Motor neuron (in vitro differentiated cells): ENCODE measurements around the gene TMEM14A. TPM values are rescaled to one million over a fixed set of nuclear protein-coding genes. Genes with fewer than 3 reads are reported as not detected.
"Not testable (repeated sequence)": the region's sequence is repeated elsewhere in the genome, so short reads cannot be mapped to it uniquely, and the experiment has no call there.

Experiments used
- ATAC-seq, 8 experiments: fragments of 200-7000 bp; cut with Tn5 transposase; replicated peaks in 6 of 8; 2 replicates each; pipeline ENCODE4 v1.8.0; 2021; ENCODE audit warnings: mild to moderate bottlenecking in 8 of 8, moderate library complexity in 8 of 8
- H3K27ac ChIP-seq, 2 donors: fragments of 250-450 bp; sonication (Bioruptor Pico); 2 replicates each; pipeline ENCODE4 v1.9.0; 2021; ENCODE audit warnings: antibody characterized with exemption in 2 of 2, mild to moderate bottlenecking in 2 of 2, moderate library complexity in 1 of 2
- H3K4me1 ChIP-seq, 2 donors: fragments of 250-450 bp; sonication (Bioruptor Pico); replicated peaks in 1 of 2; 2 replicates each; pipeline ENCODE4 v1.6.1; 2021; ENCODE audit warnings: antibody characterized with exemption in 2 of 2, mild to moderate bottlenecking in 2 of 2, moderate library complexity in 1 of 2
- H3K4me3 ChIP-seq, 5 donors: fragments of 250-450 bp; sonication (Bioruptor Pico); 2 replicates each; pipeline ENCODE4 v1.9.0; 2021; ENCODE audit warnings: antibody characterized with exemption in 5 of 5, mild to moderate bottlenecking in 5 of 5, moderate library complexity in 4 of 5
- WGBS, 10 experiments: fragments of 450-650 bp; shearing (Covaris generic); methylation state at CpG; one replicate each; pipeline ENCODE4 v1.0.0; 2022; 5-methylcytosine and 5-hydroxymethylcytosine counted together
- in situ Hi-C, 9 experiments: fragments of 400-800 bp; cut with MboI; loops; one replicate each; pipeline ENCODE4 v1.15.0; 2021; ENCODE audit warnings: low sequenced_read_pairs in 9 of 9, low pct_unique_long_range_greater_than_20kb in 2 of 9; ENCODE audit not compliant: unreplicated experiment in 9 of 9
- total RNA-seq, 8 experiments: library from RNA; unstranded; fragments of 300-600 nt; gene quantifications; 2 replicates each; pipeline versions ENCODE4 v1.2.3 to v1.2.4, GENCODE V29; 2022

TMEM14A gene
- total RNA-seq, 8 experiments from 2014 or later: 13.1 to 79.0 (median 59.4) TPM

DNA sequence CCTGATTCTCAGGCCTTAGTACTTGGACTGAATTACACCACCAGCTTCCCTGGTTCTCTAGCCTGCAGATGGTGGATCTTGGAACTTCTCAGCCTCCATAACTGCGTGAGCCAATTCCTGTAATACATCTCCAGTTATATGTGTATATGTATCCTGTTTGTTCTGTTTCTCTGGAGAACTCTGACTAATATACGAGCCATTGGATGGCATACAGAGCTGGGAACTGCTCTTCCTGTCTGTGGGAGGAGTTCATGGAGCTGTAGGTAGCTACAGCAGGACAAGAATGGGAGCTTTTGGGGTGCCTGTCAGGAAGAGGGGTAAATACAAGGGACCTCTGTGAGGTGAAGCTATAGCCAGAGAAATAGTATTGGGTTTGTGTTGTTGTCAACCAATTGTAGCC lies 41.2 kb downstream of the TMEM14A start:
- Histone ChIP-seq H3K4me1 (no peaks in the 10 kb centered on the region), H3K4me3 (no peak overlapping the region), H3K27ac (no peak overlapping the region)
- 56 to 100% (median 71%) methylated on average over 1 to 2 of the region's 2 CpGs; no CpG with 5 or more reads in 3 of the 10 experiments for WGBS, 10 experiments
- no peak for ATAC-seq
- in situ Hi-C loops: no loop called here

DNA sequence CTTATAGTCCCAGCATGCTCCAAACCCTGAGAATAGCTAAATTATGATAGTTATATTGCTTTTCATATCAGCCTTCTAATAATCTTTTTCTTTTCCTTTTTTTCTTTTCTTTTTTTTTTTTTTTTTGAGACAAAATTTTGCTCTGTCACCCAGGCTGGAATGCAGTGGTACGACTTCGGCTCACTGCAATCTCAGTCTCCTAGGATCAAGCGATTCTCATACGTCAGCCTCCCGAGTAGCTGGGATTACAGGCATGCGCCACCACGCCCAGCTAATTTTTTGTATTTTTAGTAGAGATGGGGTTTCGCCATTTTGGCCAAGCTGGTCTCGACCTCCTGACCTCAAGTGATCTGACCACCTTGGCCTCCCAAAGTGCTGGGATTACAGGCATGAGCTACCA lies 43.8 kb downstream of the TMEM14A start:
- H3K27ac ChIP-seq, H3K4me1 ChIP-seq, in situ Hi-C loops, ATAC-seq, H3K4me3 ChIP-seq: not testable (repeated sequence)
- WGBS, 10 experiments: 84 to 100% (median 95%) methylated on average over 2 to 9 of the region's 9 CpGs; no CpG with 5 or more reads in 1 of the 10 experiments

DNA sequence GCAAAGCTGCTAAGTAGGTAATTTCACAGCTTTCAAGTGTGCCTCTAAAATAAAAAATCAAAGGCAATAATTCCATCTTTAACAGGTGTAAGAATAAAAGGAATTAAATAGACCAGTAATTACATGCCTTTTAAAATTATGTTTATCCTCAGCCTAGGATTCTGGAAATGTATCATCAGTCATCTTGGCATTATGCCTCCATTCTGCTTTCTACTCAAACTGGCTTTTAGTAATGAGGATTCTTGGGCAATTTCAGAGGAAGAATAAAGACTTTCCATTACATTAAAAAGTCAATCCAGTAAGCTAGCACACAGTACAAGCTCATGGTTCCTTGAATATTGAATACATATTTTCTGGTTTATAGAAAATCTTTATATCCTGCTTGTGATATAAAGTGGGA lies 47.6 kb downstream of the TMEM14A start:
- H3K4me3 ChIP-seq: no peak overlapping the region
- in situ Hi-C loops: no loop called here
- ATAC-seq: no peak

DNA sequence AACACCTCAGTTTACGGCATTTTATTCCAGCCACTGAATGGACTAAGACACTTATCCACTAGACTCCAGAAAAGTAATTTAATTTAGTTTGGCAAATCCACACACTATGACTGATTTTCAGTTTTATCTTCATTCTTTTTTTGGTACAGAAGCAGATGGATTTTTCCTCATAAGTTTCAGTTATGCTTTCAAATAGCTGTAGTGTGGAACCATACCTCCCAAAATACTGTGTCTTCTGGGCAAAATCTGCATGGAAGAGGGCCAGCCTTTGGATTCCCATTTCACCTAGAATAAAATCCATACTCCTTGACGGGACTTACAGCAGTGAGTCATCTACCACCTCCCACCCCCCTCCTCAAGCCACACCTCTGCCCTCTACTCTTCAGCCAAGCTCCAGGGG lies 49.4 kb downstream of the TMEM14A start:
- in situ Hi-C loops: no loop called here
- 0 to 100% (median 63%) methylated on average over 1 to 2 of the region's 2 CpGs; no CpG with 5 or more reads in 1 of the 10 experiments for WGBS, 10 experiments
- ATAC-seq: no peak
- H3K4me3 ChIP-seq: no peak overlapping the region
- H3K4me1 ChIP-seq: no peaks in the 10 kb centered on the region
- no peak overlapping the region for H3K27ac ChIP-seq

More for the DNA sequence above, 47.6 kb downstream of the TMEM14A start:
- Histone ChIP-seq H3K4me1 (no peaks in the 10 kb centered on the region), H3K27ac (no peak overlapping the region)

DNA sequence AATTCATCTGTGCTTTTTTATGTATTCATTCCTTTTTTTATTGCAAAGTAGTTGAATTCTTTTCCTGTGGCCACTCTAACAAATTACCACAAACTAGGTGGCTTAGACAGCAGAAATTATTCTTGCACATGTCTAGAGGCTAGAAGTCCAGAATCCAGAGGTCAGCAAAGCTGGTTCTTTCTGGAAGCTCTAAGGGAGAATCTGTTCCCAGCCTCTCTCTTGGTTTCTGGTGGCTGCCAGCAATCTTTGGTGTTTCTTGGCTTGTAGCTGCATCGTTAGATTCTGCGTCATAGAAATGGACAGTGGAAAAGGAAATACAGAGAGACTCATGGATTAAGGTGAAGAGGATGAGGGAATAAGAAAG lies 53.1 kb downstream of the TMEM14A start:
- in situ Hi-C loops: no loop called here
- Histone ChIP-seq H3K4me1 (no peaks in the 10 kb centered on the region), H3K27ac (no peak overlapping the region), H3K4me3 (no peak overlapping the region)
- 17 to 90% (median 60%) methylated on average over 2 of the region's 2 CpGs; no CpG with 5 or more reads in 3 of the 10 experiments for WGBS, 10 experiments
- ATAC-seq: peak in 3 of 8 experiments; percentile 44 to 61 (median 50)

DNA sequence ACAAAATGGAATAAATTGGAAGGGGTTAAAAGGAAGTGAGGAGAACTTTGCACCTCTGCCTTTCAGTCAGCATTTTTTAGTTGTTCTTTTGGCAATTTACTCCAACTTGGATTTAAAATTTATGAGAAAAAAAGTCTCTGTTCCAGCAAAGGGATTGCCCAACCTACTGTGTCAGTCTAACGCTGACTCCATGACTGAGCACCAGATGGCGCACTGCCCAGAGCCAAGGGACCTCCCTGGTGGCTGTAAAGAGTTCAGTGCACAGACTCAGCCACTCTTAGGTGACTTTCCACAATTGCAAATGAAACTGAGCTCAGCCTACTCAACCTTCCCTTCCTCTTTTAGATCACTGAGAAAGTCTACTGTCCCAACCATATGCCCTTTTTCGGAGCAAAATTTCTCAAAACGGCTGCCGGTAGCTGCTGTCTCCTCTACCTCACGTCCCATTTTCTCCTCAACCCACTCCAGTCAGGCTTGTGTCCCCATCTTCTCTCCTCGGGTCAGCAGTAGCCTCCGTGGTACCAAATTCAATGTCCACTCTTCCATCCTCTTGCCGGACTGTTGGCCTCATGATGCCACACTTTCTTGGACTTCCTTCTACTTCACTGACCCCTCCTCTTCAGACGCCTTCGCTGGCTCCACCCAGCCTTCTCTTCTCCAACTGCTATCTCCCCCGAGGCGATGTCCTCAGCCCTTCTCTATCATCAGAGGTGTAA lies 53.7 kb downstream of the TMEM14A start:
- Histone ChIP-seq H3K27ac (no peak overlapping the region), H3K4me3 (no peak overlapping the region), H3K4me1 (no peaks in the 10 kb centered on the region)
- in situ Hi-C loops: no loop called here
- ATAC-seq: peak; percentile 50 to 99 (median 73)
- 14 to 100% (median 80%) methylated on average over 1 to 9 of the region's 13 CpGs; no CpG with 5 or more reads in 1 of the 10 experiments for WGBS, 10 experiments

DNA sequence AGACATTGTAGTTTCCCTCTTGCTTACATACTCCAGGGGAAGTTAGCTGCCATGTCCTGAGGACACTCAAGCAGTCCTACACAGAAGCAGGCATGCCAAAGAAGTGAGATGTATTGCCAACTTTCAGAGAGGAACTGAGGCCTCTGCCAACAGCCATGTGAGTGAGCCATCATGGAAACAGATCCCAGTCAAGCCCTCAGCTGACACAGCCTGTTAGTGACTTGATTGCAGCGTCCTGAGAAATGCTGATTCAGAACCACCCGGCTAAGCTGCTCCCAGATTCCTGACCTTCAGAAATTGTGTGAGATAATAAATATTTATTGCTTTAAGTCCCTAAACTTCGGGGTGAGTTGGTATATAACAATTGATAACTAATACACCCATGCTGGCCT lies 54.2 kb downstream of the TMEM14A start:
- H3K4me3 ChIP-seq: no peak overlapping the region
- WGBS, 10 experiments: 7 to 100% (median 79%) methylated on average over 1 to 3 of the region's 3 CpGs; no CpG with 5 or more reads in 2 of the 10 experiments
- no peaks in the 10 kb centered on the region for H3K4me1 ChIP-seq
- no peak overlapping the region for H3K27ac ChIP-seq
- no peak for ATAC-seq
- in situ Hi-C loops: no loop called here

DNA sequence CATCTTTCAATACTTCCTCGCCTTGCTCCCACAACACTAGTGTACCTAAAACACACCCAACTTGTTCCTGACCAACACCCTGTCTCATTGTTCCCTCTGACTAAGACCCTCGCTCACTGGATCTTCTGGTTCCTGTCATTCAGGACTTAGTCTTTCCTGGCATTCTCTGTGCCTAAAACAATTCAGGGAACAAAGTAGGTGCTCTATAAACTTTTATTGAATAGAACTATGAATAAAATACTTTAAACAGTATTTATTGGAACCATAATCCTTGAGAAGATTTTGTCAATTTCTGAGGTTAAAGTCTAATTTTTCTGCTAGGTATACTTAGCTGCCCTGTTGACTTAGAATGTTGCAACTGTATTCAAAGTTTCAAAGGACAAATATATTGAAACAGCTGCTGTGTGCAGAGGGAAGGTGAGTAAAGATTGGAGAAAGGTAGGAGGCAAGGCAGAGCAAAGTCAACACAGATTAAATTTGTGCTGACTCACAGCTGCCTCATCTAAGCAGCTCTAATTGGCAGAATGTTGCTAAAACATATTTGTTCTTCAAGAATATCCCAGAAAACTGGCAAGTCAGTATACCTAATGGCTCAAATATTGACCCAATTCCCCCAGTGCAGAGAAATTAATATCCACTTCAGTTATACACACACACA lies 54.8 kb downstream of the TMEM14A start:
- Histone ChIP-seq H3K4me1 (no peaks in the 10 kb centered on the region), H3K27ac (no peak overlapping the region), H3K4me3 (no peak overlapping the region)
- 65 to 100% (median 93%) methylated on average over 1 to 2 of the region's 2 CpGs; no CpG with 5 or more reads in 2 of the 10 experiments for WGBS, 10 experiments
- no peak for ATAC-seq
- in situ Hi-C loops: no loop called here

DNA sequence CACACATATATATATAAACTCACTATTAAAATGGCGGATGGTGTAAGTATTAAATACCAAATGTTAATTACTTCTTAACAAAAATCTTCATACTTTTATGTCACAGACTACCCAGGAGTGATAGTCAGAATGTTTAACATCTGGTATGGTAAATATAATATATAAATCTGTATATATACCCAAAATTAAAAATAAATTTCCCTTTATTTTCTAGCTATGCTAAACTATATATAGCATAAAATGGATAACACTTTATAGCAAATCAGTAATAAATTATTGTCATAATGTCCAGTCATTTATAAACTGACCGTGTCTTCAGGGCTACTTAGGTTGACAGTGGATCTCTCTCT lies 55.3 kb downstream of the TMEM14A start:
- H3K4me1 ChIP-seq: no peaks in the 10 kb centered on the region
- H3K27ac ChIP-seq: no peak overlapping the region
- in situ Hi-C loops: no loop called here
- ATAC-seq: no peak
- no peak overlapping the region for H3K4me3 ChIP-seq
- WGBS, 10 experiments: 33 to 100% (median 80%) methylated on average over 1 to 2 of the region's 2 CpGs

DNA sequence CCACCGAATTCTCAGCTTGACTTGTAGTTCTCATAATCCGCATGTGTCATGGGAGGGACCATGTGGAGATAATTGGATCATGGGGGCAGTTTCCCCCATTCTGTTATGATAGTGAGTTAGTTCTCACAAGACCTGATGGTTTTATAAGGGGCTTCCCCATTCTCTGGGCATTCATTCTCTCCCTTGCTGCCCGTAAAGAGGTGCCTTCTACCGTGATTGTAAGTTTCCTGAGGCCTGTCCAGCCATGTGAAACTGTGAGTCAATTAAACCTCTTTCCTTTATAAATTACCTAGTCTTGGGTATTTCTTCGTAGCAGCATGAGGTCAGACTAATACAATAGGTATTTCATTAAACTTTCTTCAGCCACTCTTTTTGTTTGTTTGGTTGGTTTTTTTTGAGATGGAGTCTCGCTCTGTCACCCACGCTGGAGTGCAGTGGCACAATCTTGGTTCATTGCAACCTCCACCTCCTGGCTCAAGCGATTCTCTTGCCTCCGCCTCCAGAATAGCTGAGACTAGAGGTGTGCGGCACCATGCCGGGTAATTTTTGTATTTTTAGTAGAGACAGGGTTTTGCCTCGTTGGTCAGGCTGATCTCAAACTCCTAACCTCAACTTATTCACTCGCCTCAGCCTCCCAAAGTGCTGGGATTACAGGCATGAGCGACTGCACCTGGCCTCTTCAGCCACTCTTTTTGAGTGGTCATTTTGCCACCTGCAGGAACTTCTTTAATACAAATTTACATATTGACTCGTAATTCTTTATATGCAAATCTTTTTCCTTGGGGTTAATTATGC lies 56.0 kb downstream of the TMEM14A start:
- no peak overlapping the region for H3K27ac ChIP-seq
- in situ Hi-C loops: no loop called here
- WGBS, 10 experiments: 71 to 100% (median 82%) methylated on average over 1 to 10 of the region's 15 CpGs; no CpG with 5 or more reads in 1 of the 10 experiments
- no peak overlapping the region for H3K4me3 ChIP-seq
- no peak for ATAC-seq
- H3K4me1 ChIP-seq: peaks cover 4 to 6% of the 10 kb centered on the region in 2 donors

DNA sequence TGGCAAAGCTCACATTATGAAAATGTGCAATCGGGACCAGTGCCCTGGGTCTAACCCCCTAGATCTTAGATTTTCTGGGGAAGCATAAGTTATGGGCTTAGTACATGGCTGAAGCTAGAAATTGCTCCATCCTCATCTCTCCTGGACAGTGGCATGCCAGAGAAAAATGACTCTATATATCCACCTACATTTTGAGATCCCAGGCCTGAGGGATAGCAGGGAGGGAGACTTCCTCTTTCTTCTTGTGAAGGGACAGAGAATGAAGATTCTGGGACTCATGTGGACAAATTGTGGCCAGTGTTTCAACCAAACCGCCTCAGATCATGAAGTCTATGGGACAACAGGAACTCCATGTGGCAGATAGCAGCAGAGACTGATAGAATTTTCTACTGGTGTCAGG lies 57.0 kb downstream of the TMEM14A start:
- H3K27ac ChIP-seq: no peak overlapping the region
- no peak overlapping the region for H3K4me3 ChIP-seq
- 67 to 100% (median 80%) methylated on average over 1 to 2 of the region's 2 CpGs; no CpG with 5 or more reads in 5 of the 10 experiments for WGBS, 10 experiments
- ATAC-seq: no peak
- H3K4me1 ChIP-seq: peaks cover 12% of the 10 kb centered on the region in 2 donors
- in situ Hi-C loops: no loop called here

DNA sequence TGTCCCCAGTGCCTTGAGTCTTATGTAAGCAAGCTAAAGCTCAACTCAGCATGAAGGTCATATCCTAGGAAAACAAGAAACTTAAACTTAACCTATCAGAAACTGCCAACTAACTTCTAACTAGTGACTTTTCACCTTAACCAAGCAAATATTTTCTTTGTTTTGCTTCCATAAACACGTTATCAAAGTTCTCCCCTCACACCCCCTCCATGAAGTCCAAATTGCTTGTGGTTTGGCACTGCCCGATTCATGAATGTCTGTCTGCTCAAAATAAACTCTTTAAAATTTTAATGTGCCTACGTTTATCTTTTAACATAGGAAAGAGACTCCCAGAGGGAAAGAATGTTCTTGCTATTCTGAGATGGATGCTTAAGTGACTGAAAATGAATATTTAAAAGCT lies 57.5 kb downstream of the TMEM14A start:
- in situ Hi-C loops: no loop called here
- WGBS, 10 experiments: 0 to 85% (median 67%) methylated on average over 1 to 3 of the region's 3 CpGs
- H3K4me1 ChIP-seq: peaks cover 12% of the 10 kb centered on the region in 2 donors
- no peak overlapping the region for H3K4me3 ChIP-seq
- H3K27ac ChIP-seq: no peak overlapping the region
- ATAC-seq: peak in 1 of 8 experiments; percentile 8

DNA sequence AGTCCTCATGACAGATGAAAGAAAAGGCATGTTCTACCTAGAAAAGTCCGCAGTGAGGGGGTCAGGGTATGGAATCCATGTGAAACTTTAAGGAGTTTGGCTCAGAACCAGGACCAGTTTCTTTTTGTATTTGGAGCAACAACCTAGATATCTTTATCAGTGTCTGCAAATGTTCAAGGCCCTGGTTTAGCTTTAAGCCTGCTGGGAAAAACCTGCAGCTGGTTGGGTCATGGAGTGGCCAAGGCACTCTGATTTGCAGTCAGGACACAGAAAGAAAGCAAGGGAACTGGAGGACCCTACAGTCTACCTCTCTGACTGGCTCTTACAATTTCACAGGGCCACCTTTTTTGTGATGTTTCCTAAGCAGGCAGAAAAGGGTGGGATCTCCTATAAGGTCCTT lies 58.7 kb downstream of the TMEM14A start:
- Histone ChIP-seq H3K4me3 (no peak overlapping the region), H3K4me1 (peaks cover 12% of the 10 kb centered on the region in 2 donors), H3K27ac (no peak overlapping the region)
- 75 to 100% (median 89%) methylated on average over 1 of the region's 1 CpG; no CpG with 5 or more reads in 3 of the 10 experiments for WGBS, 10 experiments
- in situ Hi-C loops: no loop called here
- no peak for ATAC-seq
